GM12875 (cell line): ENCODE data around the gene JAG1.

Source experiments
- H3K4me3 ChIP-seq: one replicate; pipeline ENCODE4 v1.5.1; 2011; ENCODE audit warnings: low read depth, low read length, control low read depth
- TF ChIP-seq, protein P1 (sequence below): IDR thresholded peaks from 2 replicates; pipeline ENCODE4 v1.5.1; 2011; ENCODE audit warnings: low read depth, mild to moderate bottlenecking, control low read depth, inconsistent platforms, low read length, moderate library complexity, borderline replicate concordance; ENCODE audit not compliant: insufficient read depth

JAG1 gene

DNA sequence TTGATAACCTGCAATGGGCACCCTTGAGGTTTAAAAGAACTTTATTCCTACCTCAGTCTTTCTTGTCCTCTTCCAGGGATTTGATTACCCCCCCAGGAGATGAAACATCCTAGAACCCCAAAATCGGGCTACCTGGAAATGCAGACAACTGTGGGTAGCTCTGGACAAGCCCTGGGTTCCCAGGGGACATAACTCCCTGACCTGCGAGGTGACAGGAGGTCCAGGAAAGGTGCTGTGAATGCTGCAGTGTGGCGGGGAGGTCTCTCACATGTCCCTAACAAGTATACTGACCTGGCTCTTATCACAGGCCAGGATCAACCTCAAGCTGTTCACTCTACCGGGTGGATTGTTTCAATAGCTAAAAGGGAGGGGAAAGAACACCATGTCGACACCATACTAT, 11.6 kb downstream of the JAG1 start:
- H3K4me3 ChIP-seq, result no peak overlapping the region
- TF ChIP-seq, protein P1, sequence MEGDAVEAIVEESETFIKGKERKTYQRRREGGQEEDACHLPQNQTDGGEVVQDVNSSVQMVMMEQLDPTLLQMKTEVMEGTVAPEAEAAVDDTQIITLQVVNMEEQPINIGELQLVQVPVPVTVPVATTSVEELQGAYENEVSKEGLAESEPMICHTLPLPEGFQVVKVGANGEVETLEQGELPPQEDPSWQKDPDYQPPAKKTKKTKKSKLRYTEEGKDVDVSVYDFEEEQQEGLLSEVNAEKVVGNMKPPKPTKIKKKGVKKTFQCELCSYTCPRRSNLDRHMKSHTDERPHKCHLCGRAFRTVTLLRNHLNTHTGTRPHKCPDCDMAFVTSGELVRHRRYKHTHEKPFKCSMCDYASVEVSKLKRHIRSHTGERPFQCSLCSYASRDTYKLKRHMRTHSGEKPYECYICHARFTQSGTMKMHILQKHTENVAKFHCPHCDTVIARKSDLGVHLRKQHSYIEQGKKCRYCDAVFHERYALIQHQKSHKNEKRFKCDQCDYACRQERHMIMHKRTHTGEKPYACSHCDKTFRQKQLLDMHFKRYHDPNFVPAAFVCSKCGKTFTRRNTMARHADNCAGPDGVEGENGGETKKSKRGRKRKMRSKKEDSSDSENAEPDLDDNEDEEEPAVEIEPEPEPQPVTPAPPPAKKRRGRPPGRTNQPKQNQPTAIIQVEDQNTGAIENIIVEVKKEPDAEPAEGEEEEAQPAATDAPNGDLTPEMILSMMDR, result no peak

DNA sequence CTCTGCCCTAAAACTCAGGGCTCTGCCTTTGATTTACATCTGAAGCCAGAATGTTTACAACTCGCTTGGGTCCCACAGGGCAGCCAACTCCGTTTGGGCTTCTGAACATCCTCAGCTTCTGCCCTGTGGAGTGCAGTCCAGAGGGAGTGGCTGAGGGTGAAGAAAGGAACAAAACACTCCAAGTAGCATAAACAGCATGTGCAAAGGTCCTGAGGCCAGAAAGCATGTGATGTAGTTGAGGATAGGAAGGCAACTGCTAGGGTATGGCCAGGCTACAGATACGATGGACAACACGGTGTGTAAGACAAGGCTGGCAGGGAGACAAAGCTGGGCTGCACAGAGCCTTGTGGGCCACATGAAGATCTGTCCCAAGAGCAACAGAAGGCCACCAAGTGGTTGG, 12.5 kb downstream of the JAG1 start:
- H3K4me3 ChIP-seq, result no peak overlapping the region

DNA sequence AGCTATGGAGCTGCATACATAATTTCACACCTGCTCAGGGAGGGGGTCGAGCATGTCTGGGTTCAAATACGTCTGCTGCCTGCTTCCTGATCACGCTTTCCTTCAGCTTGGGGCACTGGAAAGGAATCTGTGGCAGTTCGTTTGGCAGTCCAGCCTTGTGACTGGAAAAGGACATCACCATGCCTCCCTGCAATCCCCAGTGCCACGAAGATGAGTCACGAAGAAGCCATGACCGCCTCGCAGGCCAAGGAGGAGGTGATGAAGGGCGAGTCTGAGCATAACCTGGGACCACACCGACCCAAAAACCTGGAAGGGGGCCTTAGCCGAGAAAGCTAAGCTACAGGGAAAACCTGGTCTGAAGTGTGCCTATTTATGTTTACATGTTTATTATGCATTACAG, 13.1 kb downstream of the JAG1 start:
- H3K4me3 ChIP-seq, result no peak overlapping the region
- TF ChIP-seq, protein P1, result no peak

More for the DNA sequence above, 12.5 kb downstream of the JAG1 start:
- TF ChIP-seq, protein P1, result no peak

DNA sequence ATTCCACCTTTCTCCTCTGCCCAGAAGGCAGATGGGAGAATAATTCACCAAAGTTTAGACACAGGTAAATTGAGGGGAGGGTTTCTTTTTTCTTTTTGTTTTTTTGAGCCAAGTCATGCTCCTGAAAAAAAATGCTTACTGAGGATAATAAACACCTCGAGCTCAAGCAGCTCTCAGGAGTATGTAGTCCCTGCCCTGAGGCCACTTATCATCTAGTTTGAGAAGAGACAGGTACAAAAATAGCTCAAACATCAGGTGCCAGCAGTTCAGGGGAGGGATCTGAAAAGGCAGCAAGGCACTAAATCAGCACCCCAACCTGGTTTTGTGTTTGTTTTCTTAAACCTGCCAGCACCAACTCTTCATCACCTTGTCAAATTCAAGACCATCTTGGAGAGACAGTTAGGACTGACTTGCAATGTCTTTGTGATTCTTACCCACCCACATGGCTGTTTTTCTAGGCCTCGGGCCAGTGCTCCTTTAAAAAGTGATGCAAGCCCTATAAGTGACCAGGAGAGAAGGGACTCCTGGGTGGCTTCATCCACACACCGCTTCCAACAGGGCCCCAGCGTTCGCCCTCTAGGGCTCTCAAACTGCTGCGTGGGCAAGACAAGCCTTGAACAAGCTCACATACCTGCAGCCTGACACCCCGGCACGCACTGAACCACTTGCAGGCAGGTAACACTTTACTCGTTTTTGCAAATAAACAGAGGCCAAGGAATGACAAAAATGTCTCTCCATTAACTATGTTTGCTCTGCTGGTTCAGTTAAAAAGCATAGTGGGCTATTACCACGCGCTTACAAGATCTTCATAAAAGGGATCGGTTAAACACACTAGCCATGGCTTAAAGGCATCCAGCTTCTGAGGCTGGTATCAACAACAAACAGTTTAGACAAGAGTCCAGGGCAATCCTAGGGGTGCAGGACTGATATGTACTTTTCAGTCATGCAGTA, 13.9 kb downstream of the JAG1 start:
- no peak overlapping the region for H3K4me3 ChIP-seq
- TF ChIP-seq, protein P1, result no peak

DNA sequence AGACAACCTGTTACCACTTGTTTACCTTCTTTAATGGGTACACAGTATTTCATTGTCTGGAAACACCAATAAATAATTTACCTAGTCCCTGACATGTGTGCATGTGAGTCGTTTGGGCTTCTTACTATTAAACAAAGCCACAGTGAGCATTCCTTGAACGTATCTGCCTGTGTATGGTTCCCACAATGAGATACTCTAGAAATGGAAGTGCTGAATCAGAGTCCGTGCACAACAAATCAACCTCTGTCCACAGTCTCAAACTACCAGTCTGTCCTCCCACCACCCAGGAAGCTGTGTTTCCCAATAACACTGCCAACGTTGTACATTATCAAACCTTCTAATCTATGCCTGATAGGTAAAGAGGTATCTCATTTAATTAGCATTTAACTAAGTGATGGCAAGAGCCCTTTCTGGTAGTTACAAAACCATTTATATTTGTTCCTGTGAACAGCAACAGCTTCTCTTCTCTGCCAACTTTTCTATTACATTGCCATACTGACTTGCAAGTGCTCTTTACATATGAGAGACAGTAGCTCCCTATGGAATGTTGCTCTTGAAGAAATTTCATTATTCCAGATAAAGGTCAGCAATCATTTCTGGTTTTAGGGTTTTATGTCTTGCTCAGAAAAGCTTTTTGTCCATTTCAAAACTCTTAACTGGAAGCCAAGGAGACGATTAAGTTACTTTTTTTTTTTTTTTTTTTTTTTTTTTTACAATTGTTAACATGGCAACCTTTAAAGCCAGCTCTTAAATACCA, 14.7 kb downstream of the JAG1 start:
- no peak overlapping the region for H3K4me3 ChIP-seq
- TF ChIP-seq, protein P1, result no peak

DNA sequence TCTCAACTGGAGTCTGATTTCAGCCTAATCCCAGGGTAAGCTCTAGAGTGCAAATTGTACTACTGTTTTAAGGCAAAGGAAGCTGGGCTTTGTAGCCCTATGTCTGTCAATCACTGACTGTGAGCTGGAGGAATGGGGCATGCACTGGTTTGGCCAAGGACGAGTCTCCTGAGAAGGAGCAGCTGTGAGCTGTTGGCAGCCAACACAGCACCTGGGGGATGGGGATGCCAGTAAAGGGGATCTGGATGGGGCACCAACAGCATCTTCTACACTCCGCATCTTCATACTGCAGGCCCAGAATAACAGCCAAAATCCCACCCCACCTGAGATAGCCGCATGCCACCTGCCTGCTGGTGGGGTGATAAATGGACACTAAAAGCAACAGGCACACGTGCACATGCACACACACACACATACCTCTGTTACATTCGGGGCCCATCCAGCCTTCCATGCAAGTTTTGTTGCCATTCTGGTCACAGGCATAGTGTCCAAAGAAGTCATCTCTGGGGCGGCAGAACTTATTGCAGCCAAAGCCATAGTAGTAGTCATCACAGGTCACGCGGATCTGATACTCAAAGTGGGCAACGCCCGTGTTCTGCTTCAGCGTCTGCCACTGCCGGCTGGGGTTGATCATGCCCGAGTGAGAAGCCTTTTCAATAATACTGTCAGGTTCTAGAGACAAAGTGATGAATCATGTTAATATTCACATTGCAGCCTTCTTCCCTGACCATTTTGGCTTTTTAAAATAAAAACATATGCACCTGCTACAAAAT, 15.6 kb downstream of the JAG1 start:
- no peak overlapping the region for H3K4me3 ChIP-seq
- TF ChIP-seq, protein P1, result no peak
